ENCODE results near the gene LRRC75B. TPM values are rescaled to one million over a fixed set of nuclear protein-coding genes. Genes with fewer than 3 reads are reported as not detected.
A peak's percentile ranks its signal among the peaks of the same experiment; 100 is the strongest.

The LRRC75B gene
- total RNA-seq, 2 donors from 2014 or later, result 13.7 to 18.7 TPM

DNA sequence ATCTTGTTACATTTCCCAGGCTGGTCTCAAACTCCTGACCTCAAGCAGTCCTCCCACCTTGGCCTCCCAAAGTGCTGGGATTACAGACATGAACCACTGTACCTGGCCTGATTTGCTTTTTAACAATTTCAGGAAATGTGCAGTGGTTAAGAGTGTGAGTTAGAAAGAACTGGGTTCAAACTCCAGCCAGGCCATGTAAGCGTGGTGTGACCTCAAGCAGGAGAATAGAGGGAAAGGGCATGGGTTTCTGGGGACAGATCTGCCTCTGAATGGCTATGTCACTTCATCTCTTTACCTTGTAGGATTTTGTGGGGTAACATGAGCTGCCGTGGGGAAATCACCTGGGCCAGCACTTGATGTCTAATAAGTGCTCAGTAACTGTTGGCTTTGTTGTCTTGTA lies 27.8 kb downstream of the LRRC75B start:
- peaks cover 0 to 12% of the 10 kb centered on the region in 2 donors for H3K4me1 ChIP-seq (ENCODE audit: control insufficient read depth in 1 of 2, low read depth in 2 of 2)
- no peak for ATAC-seq (ENCODE audit: insufficient number of reproducible peaks, low FRiP score, low read depth)
- H3K27me3 ChIP-seq (replicated peaks; ENCODE audit: insufficient read depth), result no peaks in the 10 kb centered on the region
- peaks cover 19% of the 10 kb centered on the region for H3K36me3 ChIP-seq
- H3K27ac ChIP-seq, result no peak overlapping the region
- no peaks in the 10 kb centered on the region for H3K9me3 ChIP-seq
- H3K4me3 ChIP-seq, result no peak overlapping the region
- TF ChIP-seq, protein P1, sequence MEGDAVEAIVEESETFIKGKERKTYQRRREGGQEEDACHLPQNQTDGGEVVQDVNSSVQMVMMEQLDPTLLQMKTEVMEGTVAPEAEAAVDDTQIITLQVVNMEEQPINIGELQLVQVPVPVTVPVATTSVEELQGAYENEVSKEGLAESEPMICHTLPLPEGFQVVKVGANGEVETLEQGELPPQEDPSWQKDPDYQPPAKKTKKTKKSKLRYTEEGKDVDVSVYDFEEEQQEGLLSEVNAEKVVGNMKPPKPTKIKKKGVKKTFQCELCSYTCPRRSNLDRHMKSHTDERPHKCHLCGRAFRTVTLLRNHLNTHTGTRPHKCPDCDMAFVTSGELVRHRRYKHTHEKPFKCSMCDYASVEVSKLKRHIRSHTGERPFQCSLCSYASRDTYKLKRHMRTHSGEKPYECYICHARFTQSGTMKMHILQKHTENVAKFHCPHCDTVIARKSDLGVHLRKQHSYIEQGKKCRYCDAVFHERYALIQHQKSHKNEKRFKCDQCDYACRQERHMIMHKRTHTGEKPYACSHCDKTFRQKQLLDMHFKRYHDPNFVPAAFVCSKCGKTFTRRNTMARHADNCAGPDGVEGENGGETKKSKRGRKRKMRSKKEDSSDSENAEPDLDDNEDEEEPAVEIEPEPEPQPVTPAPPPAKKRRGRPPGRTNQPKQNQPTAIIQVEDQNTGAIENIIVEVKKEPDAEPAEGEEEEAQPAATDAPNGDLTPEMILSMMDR (IDR thresholded peaks at IDR 0.05), result no peak
- no peak for DNase-seq (ENCODE audit: low spot score)

DNA sequence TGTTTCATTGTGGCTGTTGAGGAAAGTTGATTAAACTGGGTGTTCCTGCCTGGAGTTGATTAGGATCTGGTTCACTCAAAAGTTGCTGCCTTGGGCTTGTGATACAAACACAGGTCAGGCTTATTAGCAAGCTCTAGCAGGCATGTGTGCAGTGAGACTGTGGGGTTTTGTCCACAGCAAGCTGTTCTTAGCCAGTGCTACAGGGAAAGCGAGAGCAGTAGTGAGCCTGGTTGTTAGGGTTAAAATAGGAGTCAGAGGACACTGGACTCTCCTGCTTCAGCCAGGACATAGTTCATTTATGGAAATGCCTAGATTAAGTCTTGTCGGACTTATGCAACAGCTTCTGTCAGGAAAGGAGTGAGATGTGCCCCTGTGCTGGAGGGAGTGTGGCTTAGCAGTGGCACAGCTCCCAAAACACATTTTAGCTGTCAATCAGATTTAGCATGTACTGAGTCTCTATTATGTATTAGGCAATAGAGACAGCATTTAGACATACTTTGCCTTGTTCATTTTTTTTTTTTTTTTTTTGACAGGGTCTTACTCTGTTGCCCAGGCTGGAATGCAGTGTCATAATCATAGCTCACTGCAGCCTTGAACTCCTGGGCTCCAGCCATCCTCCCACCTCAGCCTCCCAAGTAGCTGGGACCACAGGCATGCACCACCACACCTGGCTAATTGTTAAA lies 28.4 kb downstream of the LRRC75B start:
- Histone ChIP-seq H3K9me3 (no peaks in the 10 kb centered on the region), H3K4me1 (ENCODE audit: control insufficient read depth in 1 of 2, low read depth in 2 of 2) (peaks cover 0 to 13% of the 10 kb centered on the region in 2 donors), H3K27me3 (replicated peaks; ENCODE audit: insufficient read depth) (no peaks in the 10 kb centered on the region), H3K27ac (no peak overlapping the region), H3K4me3 (no peak overlapping the region), H3K36me3 (peaks cover 13% of the 10 kb centered on the region)
- ATAC-seq (ENCODE audit: insufficient number of reproducible peaks, low FRiP score, low read depth), result no peak
- DNase-seq (ENCODE audit: low spot score), result no peak
- TF ChIP-seq, protein P1 (IDR thresholded peaks at IDR 0.05), result no peak

DNA sequence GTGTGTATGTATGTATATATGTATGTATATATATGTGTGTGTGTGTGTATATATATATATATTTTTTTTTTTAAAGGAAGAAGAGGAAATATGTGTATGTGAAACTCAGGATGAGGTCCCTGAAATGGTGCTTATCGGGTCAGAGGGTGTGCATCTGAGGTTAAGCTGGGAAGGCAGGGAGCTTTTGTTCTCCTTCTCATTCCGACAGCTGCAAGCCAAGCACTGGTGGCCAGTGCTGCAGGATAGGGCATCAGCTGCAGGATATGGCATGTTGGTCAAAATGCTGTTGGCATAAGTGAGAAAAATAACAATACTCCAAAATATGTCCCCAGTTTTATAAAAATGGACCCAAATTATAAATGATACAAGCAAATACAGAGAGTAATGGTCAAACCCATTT lies 29.6 kb downstream of the LRRC75B start:
- Histone ChIP-seq H3K27ac (no peak overlapping the region), H3K36me3 (peaks cover 13% of the 10 kb centered on the region), H3K4me3 (no peak overlapping the region), H3K4me1 (ENCODE audit: control insufficient read depth in 1 of 2, low read depth in 2 of 2) (peaks cover 0 to 21% of the 10 kb centered on the region in 2 donors), H3K27me3 (replicated peaks; ENCODE audit: insufficient read depth) (no peaks in the 10 kb centered on the region), H3K9me3 (no peaks in the 10 kb centered on the region)
- DNase-seq (ENCODE audit: low spot score) (no peak), ATAC-seq (ENCODE audit: insufficient number of reproducible peaks, low FRiP score, low read depth) (no peak)
- TF ChIP-seq, protein P1 (IDR thresholded peaks at IDR 0.05), result no peak

DNA sequence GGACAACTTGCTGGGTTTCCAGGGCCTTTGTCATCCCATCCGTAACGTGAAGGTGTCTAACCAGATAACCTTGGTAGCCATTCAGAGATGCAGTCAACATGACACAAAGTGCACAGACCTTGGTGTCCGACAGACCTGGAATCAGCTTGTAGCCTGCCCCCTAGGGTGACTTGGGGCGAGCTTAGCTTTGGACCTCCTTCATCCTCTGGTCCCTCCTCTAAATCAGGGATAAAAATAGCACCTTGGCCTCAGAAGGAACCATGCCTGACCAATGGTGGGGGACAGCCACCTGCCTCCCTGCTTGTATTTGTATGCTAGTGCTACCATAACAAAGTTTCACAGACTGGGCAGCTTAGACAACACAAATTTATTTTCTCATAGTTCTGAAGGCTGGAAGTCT lies 33.4 kb downstream of the LRRC75B start:
- Histone ChIP-seq H3K9me3 (no peaks in the 10 kb centered on the region), H3K4me1 (ENCODE audit: control insufficient read depth in 1 of 2, low read depth in 2 of 2) (peaks cover 7 to 30% of the 10 kb centered on the region in 2 donors), H3K36me3 (peaks cover 15% of the 10 kb centered on the region), H3K4me3 (no peak overlapping the region), H3K27ac (no peak overlapping the region), H3K27me3 (replicated peaks; ENCODE audit: insufficient read depth) (no peaks in the 10 kb centered on the region)
- DNase-seq (ENCODE audit: low spot score) (no peak), ATAC-seq (ENCODE audit: insufficient number of reproducible peaks, low FRiP score, low read depth) (no peak)
- TF ChIP-seq, protein P1 (IDR thresholded peaks at IDR 0.05), result no peak

DNA sequence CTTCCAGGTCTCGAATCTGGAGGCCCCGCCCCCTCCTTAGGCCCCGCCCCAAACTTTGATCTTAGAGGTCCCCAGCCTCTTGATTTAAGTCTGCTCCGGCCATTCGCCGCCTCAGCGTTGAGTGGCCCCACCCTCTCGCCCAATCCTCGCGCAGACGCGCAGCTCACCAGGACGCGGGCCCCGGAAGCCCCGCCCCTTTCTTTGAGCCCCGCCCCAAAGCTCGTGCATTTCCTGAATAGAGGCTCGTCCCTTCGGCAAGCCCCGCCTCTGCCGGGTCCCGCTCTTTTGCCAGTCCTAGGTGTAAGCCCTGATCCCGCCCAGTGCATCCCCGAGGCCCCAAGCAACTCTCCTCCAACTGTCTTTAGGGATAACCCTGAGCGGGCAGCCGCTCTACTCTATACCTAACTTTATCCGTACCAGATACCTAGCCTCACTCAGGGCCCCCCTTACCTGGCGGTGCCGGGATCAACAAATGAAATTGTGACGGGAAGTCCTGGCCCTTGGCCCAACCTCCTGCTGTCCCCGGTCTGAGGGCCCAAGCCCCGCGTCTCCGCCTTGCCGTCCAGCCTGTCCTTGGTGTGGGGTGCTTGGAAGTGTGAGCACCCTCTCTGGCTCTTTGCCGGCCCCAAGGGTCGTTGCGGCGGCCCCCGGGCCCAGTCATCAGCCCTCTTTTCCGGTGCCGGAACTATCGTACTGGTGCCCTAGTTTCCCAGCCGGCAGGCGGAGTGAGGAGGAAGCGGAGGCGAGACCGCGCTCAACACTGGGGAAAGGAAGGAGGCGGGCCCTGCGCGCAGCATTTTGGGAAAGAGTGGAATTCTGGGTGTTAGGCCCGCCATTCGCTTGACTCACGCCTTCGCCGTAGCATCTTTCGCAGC lies 37.5 kb downstream of the LRRC75B start, which contains the start of gene SNRPD3:
Gene SNRPD3, plus strand, starts transcription at position 835 of the 875 bp plus-strand sequence. CDS start 1,676 bp downstream, outside the sequence.
- Histone ChIP-seq H3K27me3 (replicated peaks; ENCODE audit: insufficient read depth) (no peaks in the 10 kb centered on the region), H3K27ac (peak within 1 kb of the TSS; percentile 96 to 99), H3K4me1 (ENCODE audit: control insufficient read depth in 1 of 2, low read depth in 2 of 2) (peaks cover 13 to 40% of the 10 kb centered on the region in 2 donors), H3K36me3 (peaks cover 15% of the 10 kb centered on the region), H3K4me3 (peak within 1 kb of the TSS; percentile 77), H3K9me3 (no peaks in the 10 kb centered on the region)
- TF ChIP-seq, protein P1 (IDR thresholded peaks at IDR 0.05), result peak; percentile 41
- DNase-seq (ENCODE audit: low spot score), result peak; percentile 98
- ATAC-seq (ENCODE audit: insufficient number of reproducible peaks, low FRiP score, low read depth), result peak; percentile 90

Measured in thoracic aorta (tissue), 2 donors.